GM19239 (cell line): ENCODE measurements around the gene CFAP210.

Experiments used
- DNase-seq: peaks from one replicate; pipeline ENCODE4 v3.0.0; 2011; ENCODE audit warnings: low spot score; ENCODE audit not compliant: insufficient read length
- FAIRE-seq: peaks from 2 replicates; lab custom pipeline; 2011; peaks lifted over from hg19 to GRCh38; lab: Jason Lieb, UNC

Gene CFAP210

GRCh38 chr2:169694113-169694893 is at the start of gene CFAP210, which contains the start of gene PHOSPHO2:
Gene CFAP210, minus strand, starts transcription at chr2:169694405. Its CDS starts 78 bp downstream, at chr2:169694327.
Gene PHOSPHO2, plus strand, starts transcription at chr2:169694469. Its CDS starts 6,503 bp downstream, at chr2:169700972.
- DNase-seq (peak; percentile 88), FAIRE-seq (peak; percentile 96)

- FAIRE-seq = no peak
Measured at GRCh38 chr2:169743549-169743948, 49.3 kb upstream of the CFAP210 start.

GRCh38 chr2:169739351-169739750 is 45.1 kb upstream of the CFAP210 start:
- no peak for FAIRE-seq
- no peak for DNase-seq

More at GRCh38 chr2:169743549-169743948, 49.3 kb upstream of the CFAP210 start:
- no peak for DNase-seq

- DNase-seq (no peak), FAIRE-seq (no peak)
Measured at GRCh38 chr2:169738566-169739229, 44.5 kb upstream of the CFAP210 start.

GRCh38 chr2:169736902-169737301 is 42.7 kb upstream of the CFAP210 start:
- no peak for FAIRE-seq
- DNase-seq = no peak

- DNase-seq (no peak), FAIRE-seq (no peak)
Measured at GRCh38 chr2:169735623-169736022, 41.4 kb upstream of the CFAP210 start.

- FAIRE-seq = no peak
- DNase-seq = peak; percentile 35
Measured at GRCh38 chr2:169734169-169734847, 40.1 kb upstream of the CFAP210 start.

GRCh38 chr2:169732583-169733358 is 38.6 kb upstream of the CFAP210 start:
- FAIRE-seq = no peak
- peak; percentile 9 for DNase-seq

- FAIRE-seq = no peak
Measured at GRCh38 chr2:169732075-169732474, 37.9 kb upstream of the CFAP210 start.

GRCh38 chr2:169729274-169729605 is 35.0 kb upstream of the CFAP210 start:
- no peak for FAIRE-seq
- no peak for DNase-seq

More at GRCh38 chr2:169732075-169732474, 37.9 kb upstream of the CFAP210 start:
- DNase-seq = no peak

GRCh38 chr2:169727065-169727464 is 32.9 kb upstream of the CFAP210 start:
- no peak for FAIRE-seq
- DNase-seq = no peak

- DNase-seq = no peak
- no peak for FAIRE-seq
Measured at GRCh38 chr2:169721016-169721415, 26.8 kb upstream of the CFAP210 start.

GRCh38 chr2:169718930-169719504 is 24.8 kb upstream of the CFAP210 start:
- no peak for FAIRE-seq
- no peak for DNase-seq

- FAIRE-seq (no peak), DNase-seq (no peak)
Measured at GRCh38 chr2:169717691-169718063, 23.5 kb upstream of the CFAP210 start.

GRCh38 chr2:169716938-169717690 is 22.9 kb upstream of the CFAP210 start:
- DNase-seq = no peak

GRCh38 chr2:169716238-169716886 is 22.2 kb upstream of the CFAP210 start:
- no peak for DNase-seq
- no peak for FAIRE-seq

More at GRCh38 chr2:169716938-169717690, 22.9 kb upstream of the CFAP210 start:
- no peak for FAIRE-seq

GRCh38 chr2:169715379-169716237 is 21.4 kb upstream of the CFAP210 start:
- FAIRE-seq = no peak

GRCh38 chr2:169714699-169715098 is 20.5 kb upstream of the CFAP210 start:
- DNase-seq (no peak), FAIRE-seq (no peak)

More at GRCh38 chr2:169715379-169716237, 21.4 kb upstream of the CFAP210 start:
- no peak for DNase-seq
